ENCODE results near the gene MED22.

- TF ChIP-seq, protein P1, sequence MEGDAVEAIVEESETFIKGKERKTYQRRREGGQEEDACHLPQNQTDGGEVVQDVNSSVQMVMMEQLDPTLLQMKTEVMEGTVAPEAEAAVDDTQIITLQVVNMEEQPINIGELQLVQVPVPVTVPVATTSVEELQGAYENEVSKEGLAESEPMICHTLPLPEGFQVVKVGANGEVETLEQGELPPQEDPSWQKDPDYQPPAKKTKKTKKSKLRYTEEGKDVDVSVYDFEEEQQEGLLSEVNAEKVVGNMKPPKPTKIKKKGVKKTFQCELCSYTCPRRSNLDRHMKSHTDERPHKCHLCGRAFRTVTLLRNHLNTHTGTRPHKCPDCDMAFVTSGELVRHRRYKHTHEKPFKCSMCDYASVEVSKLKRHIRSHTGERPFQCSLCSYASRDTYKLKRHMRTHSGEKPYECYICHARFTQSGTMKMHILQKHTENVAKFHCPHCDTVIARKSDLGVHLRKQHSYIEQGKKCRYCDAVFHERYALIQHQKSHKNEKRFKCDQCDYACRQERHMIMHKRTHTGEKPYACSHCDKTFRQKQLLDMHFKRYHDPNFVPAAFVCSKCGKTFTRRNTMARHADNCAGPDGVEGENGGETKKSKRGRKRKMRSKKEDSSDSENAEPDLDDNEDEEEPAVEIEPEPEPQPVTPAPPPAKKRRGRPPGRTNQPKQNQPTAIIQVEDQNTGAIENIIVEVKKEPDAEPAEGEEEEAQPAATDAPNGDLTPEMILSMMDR (conservative IDR thresholded peaks at IDR 0.05; ENCODE audit: low read length): no peak
- no peak for TF ChIP-seq EZH2phosphoT487 (IDR thresholded peaks at IDR 0.05; ENCODE audit: borderline replicate concordance)
Observed at GRCh38 chr9:133333011-133333410, 14.9 kb downstream of the MED22 start.

Measured in Loucy (cell line).